Neural cell (in vitro differentiated cells): ENCODE data around the gene PRDM2. TPM values are rescaled to one million over a fixed set of nuclear protein-coding genes. Genes with fewer than 3 reads are reported as not detected.
A peak's percentile ranks its signal among the peaks of the same experiment; 100 is the strongest.
"Not testable (repeated sequence)": the region's sequence is repeated elsewhere in the genome, so short reads cannot be mapped to it uniquely, and the experiment has no call there.

ENCODE experiments used
- H2AFZ ChIP-seq: fragments of 200-600, 300-800 bp; sonication (generic), shearing (Covaris generic); 2 replicates; pipeline ENCODE4 v1.6.0; 2014; ENCODE audit warnings: low read depth, mild to moderate bottlenecking, antibody characterized with exemption, low read length, moderate library complexity
- H3F3A ChIP-seq: fragments of 200-600 bp; shearing (Covaris generic); 2 replicates; pipeline ENCODE4 v1.6.1; 2016; ENCODE audit warnings: mild to moderate bottlenecking, moderate library complexity, mixed read lengths, antibody characterized with exemption, low read length; ENCODE audit not compliant: insufficient read depth, poor library complexity, severe bottlenecking
- H3K27ac ChIP-seq: fragments of 200-600, 300-800 bp; sonication (generic), shearing (Covaris generic); 2 replicates; pipeline ENCODE4 v1.5.1; 2014; ENCODE audit warnings: mild to moderate bottlenecking, low read length, moderate library complexity
- H3K27me3 ChIP-seq: fragments of 300-800, 200-600 bp; sonication (generic), shearing (Covaris generic); 2 replicates; pipeline ENCODE4 v1.6.0; 2014; ENCODE audit warnings: mild to moderate bottlenecking, low read depth, low read length, moderate library complexity; ENCODE audit not compliant: insufficient read depth
- H3K36me3 ChIP-seq: fragments of 300-800, 200-600 bp; sonication (generic), shearing (Covaris generic); 2 replicates; pipeline ENCODE4 v1.5.1; 2014; ENCODE audit warnings: mild to moderate bottlenecking, antibody characterized with exemption, low read length, moderate library complexity; ENCODE audit not compliant: insufficient read depth
- H3K4me2 ChIP-seq: fragments of 300-800, 200-600 bp; sonication (generic), shearing (Covaris generic); 2 replicates; pipeline ENCODE4 v1.6.0; 2014; ENCODE audit warnings: mild to moderate bottlenecking, low read length
- H3K4me3 ChIP-seq: fragments of 300-800, 200-600 bp; sonication (generic), shearing (Covaris generic); 2 replicates; pipeline ENCODE4 v1.5.1; 2014; ENCODE audit warnings: mild to moderate bottlenecking, low read length, moderate library complexity
- H3K79me2 ChIP-seq: fragments of 200-600 bp; shearing (Covaris generic); replicated peaks from 2 replicates; pipeline ENCODE4 v1.6.0; 2014; ENCODE audit warnings: mild to moderate bottlenecking, low read length, moderate library complexity; ENCODE audit not compliant: insufficient read depth
- H3K9ac ChIP-seq: fragments of 300-800, 200-600 bp; sonication (generic), shearing (Covaris generic); 2 replicates; pipeline ENCODE4 v1.6.1; 2016; ENCODE audit warnings: mild to moderate bottlenecking, low read length, mixed read lengths
- H3K9me2 ChIP-seq: fragments of 200-600 bp; shearing (Covaris generic); 2 replicates; pipeline ENCODE4 v1.6.1; 2016; ENCODE audit warnings: mild to moderate bottlenecking, low read length, mixed read lengths; ENCODE audit not compliant: insufficient read depth
- H3K9me3 ChIP-seq: fragments of 200-600, 300-800 bp; sonication (generic), shearing (Covaris generic); 2 replicates; pipeline ENCODE4 v1.6.1; 2016; ENCODE audit warnings: mild to moderate bottlenecking, mixed run types, low read length, moderate library complexity, mixed read lengths
- H4K20me1 ChIP-seq: fragments of 200-600 bp; shearing (Covaris generic); 2 replicates; pipeline ENCODE4 v1.6.1; 2016; ENCODE audit warnings: mild to moderate bottlenecking, mixed run types; ENCODE audit not compliant: insufficient read depth
- EP300 ChIP-seq: fragments of 450-650 bp; conservative IDR thresholded peaks from 2 replicates; pipeline ENCODE4 v1.6.1; 2014; ENCODE audit warnings: antibody characterized with exemption, mild to moderate bottlenecking, moderate library complexity; ENCODE audit not compliant: poor library complexity, severe bottlenecking
- EZH2 ChIP-seq: fragments of 200-600, 300-800 bp; shearing (Covaris generic), sonication (generic); IDR thresholded peaks from 2 replicates; pipeline ENCODE4 v1.6.1; 2014; ENCODE audit warnings: antibody characterized with exemption, low read length, borderline replicate concordance, mild to moderate bottlenecking; ENCODE audit not compliant: insufficient read depth, poor library complexity, severe bottlenecking
- MXI1 ChIP-seq: fragments of 450-650 bp; conservative IDR thresholded peaks from 2 replicates; pipeline ENCODE4 v1.6.1; 2014; ENCODE audit warnings: antibody characterized with exemption, mild to moderate bottlenecking; ENCODE audit not compliant: poor library complexity, severe bottlenecking
- POLR2AphosphoS5 ChIP-seq: IDR thresholded peaks from 2 replicates; pipeline ENCODE4 v1.6.1; 2012
- RAD21 ChIP-seq: fragments of 450-650 bp; conservative IDR thresholded peaks from 2 replicates; pipeline ENCODE4 v1.6.1; 2014; ENCODE audit warnings: antibody characterized with exemption, mild to moderate bottlenecking, moderate library complexity
- SMC3 ChIP-seq: fragments of 450-650 bp; conservative IDR thresholded peaks from 2 replicates; pipeline ENCODE4 v1.6.1; 2014; ENCODE audit warnings: antibody characterized with exemption, mild to moderate bottlenecking, moderate library complexity; ENCODE audit not compliant: poor library complexity
- TAF1 ChIP-seq: IDR thresholded peaks from 2 replicates; pipeline ENCODE4 v1.6.1; 2012; ENCODE audit warnings: low read depth
- polyA plus RNA-seq: library from polyadenylated mRNA; depleted of rRNA; stranded (reverse); fragments of >200 nt; gene quantifications from 2 replicates; pipeline ENCODE4 v1.2.3, GENCODE V29; 2014
- TF ChIP-seq, protein P1 (sequence below): fragments of 450-650 bp; IDR thresholded peaks from 2 replicates; pipeline ENCODE4 v1.5.1; 2014; ENCODE audit warnings: antibody characterized with exemption, mild to moderate bottlenecking, moderate library complexity; ENCODE audit not compliant: poor library complexity, severe bottlenecking
- TF ChIP-seq, protein P2 (sequence below): IDR thresholded peaks from 2 replicates; pipeline ENCODE4 v1.6.1; 2012; ENCODE audit warnings: borderline replicate concordance

PRDM2 gene
- polyA plus RNA-seq, 1 donor from 2014 or later = 10.7 TPM

DNA sequence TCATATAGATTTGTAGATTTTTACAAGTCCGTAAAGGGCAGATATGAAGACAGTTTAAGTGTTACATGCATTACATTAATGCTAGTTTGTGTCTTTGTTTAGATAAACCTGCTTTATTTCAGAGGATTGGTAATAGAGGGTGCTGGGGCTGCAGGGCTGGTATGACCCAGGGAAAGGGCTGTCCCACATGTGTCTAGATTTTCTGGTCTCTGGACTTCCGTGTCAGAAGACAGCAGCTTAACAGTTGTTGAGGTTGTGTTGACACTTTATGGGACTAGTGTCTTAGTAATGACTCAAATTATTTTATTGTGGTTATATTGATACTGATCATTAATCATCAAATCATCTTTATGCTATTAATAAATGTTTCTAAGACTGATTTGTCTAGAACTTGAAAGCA lies 10.1 kb downstream of the PRDM2 start:
- H3K36me3 ChIP-seq = no peaks in the 10 kb centered on the region
- H3K79me2 ChIP-seq = peaks cover 31% of the 10 kb centered on the region
- TF ChIP-seq EZH2 (no peak), SMC3 (no peak), RAD21 (no peak), TAF1 (no peak), EP300 (no peak), MXI1 (no peak), POLR2AphosphoS5 (no peak)
- TF ChIP-seq, protein P1, sequence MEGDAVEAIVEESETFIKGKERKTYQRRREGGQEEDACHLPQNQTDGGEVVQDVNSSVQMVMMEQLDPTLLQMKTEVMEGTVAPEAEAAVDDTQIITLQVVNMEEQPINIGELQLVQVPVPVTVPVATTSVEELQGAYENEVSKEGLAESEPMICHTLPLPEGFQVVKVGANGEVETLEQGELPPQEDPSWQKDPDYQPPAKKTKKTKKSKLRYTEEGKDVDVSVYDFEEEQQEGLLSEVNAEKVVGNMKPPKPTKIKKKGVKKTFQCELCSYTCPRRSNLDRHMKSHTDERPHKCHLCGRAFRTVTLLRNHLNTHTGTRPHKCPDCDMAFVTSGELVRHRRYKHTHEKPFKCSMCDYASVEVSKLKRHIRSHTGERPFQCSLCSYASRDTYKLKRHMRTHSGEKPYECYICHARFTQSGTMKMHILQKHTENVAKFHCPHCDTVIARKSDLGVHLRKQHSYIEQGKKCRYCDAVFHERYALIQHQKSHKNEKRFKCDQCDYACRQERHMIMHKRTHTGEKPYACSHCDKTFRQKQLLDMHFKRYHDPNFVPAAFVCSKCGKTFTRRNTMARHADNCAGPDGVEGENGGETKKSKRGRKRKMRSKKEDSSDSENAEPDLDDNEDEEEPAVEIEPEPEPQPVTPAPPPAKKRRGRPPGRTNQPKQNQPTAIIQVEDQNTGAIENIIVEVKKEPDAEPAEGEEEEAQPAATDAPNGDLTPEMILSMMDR = no peak
- TF ChIP-seq, protein P2, sequence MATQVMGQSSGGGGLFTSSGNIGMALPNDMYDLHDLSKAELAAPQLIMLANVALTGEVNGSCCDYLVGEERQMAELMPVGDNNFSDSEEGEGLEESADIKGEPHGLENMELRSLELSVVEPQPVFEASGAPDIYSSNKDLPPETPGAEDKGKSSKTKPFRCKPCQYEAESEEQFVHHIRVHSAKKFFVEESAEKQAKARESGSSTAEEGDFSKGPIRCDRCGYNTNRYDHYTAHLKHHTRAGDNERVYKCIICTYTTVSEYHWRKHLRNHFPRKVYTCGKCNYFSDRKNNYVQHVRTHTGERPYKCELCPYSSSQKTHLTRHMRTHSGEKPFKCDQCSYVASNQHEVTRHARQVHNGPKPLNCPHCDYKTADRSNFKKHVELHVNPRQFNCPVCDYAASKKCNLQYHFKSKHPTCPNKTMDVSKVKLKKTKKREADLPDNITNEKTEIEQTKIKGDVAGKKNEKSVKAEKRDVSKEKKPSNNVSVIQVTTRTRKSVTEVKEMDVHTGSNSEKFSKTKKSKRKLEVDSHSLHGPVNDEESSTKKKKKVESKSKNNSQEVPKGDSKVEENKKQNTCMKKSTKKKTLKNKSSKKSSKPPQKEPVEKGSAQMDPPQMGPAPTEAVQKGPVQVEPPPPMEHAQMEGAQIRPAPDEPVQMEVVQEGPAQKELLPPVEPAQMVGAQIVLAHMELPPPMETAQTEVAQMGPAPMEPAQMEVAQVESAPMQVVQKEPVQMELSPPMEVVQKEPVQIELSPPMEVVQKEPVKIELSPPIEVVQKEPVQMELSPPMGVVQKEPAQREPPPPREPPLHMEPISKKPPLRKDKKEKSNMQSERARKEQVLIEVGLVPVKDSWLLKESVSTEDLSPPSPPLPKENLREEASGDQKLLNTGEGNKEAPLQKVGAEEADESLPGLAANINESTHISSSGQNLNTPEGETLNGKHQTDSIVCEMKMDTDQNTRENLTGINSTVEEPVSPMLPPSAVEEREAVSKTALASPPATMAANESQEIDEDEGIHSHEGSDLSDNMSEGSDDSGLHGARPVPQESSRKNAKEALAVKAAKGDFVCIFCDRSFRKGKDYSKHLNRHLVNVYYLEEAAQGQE = no peak
- H3K9me3 ChIP-seq = no peaks in the 10 kb centered on the region
- no peaks in the 10 kb centered on the region for H3F3A ChIP-seq
- no peaks in the 10 kb centered on the region for H3K9me2 ChIP-seq
- H3K27me3 ChIP-seq = no peaks in the 10 kb centered on the region
- H2AFZ ChIP-seq = no peak overlapping the region
- no peak overlapping the region for H3K27ac ChIP-seq
- H4K20me1 ChIP-seq = no peaks in the 10 kb centered on the region
- H3K4me3 ChIP-seq = no peak overlapping the region
- no peak overlapping the region for H3K9ac ChIP-seq
- H3K4me2 ChIP-seq = no peak overlapping the region

DNA sequence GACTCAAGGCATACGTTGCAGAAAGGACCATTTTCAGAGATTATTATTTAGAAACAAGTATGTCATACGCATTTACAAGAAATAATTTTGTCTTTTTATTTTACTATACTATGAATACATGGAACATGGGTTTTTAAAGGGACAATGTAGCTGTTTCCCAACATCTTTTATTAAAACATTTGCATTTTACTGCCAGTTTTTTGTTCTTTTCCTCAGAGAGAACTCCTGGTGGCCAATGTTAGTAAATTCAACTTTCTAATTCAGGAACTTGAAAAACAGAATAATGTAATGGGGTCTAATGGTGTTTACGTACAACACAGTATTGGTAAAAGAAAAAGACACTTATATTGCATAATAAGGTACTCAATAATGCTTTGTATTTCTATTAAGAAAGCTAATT lies 14.9 kb downstream of the PRDM2 start:
- no peaks in the 10 kb centered on the region for H3K9me3 ChIP-seq
- no peak overlapping the region for H3K4me2 ChIP-seq
- no peaks in the 10 kb centered on the region for H3K27me3 ChIP-seq
- no peaks in the 10 kb centered on the region for H3K36me3 ChIP-seq
- H3K27ac ChIP-seq = no peak overlapping the region
- H4K20me1 ChIP-seq = no peaks in the 10 kb centered on the region
- H2AFZ ChIP-seq = no peak overlapping the region
- peaks cover 7% of the 10 kb centered on the region for H3K79me2 ChIP-seq
- H3K9me2 ChIP-seq = no peaks in the 10 kb centered on the region
- no peak for TF ChIP-seq EP300
- TF ChIP-seq, protein P1 = peak; percentile 28
- H3K9ac ChIP-seq = no peak overlapping the region
- H3K4me3 ChIP-seq = no peak overlapping the region
- no peaks in the 10 kb centered on the region for H3F3A ChIP-seq

DNA sequence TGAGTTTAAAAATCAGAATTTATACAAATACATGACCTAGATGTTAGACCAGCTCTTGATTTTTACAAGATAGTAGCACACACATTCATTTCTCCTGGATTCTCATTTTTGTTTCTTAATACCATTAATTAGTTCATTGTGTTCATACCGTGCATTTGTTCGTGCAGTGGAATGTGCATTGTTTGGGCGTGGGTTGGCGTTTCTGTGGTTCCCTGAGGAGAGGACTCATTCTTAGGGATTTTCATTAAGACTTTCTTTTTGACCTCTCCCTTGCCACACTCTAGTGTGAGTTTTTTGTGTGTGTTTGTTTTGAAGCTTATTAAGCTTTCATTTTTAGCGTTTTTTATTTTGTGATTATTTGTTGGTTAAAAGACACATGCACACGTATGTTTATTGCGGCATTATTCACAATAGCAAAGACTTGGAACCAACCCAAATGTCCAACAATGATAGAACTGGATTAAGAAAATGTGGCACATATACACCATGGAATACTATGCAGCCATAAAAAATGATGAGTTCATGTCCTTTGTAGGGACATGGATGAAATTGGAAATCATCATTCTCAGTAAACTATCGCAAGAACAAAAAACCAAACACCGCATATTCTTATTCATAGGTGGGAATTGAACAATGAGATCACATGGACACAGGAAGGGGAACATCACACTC lies 15.8 kb downstream of the PRDM2 start:
- H2AFZ ChIP-seq, H3K27me3 ChIP-seq, H3F3A ChIP-seq, H3K9me2 ChIP-seq, H4K20me1 ChIP-seq, H3K9ac ChIP-seq, H3K4me3 ChIP-seq, H3K9me3 ChIP-seq, H3K4me2 ChIP-seq, H3K27ac ChIP-seq, H3K36me3 ChIP-seq, H3K79me2 ChIP-seq: not testable (repeated sequence)
